Neural cell (in vitro differentiated cells): ENCODE data around the gene ZNF396.

Experiments used
- CTCF ChIP-seq: fragments of 450-650 bp; IDR thresholded peaks from 2 replicates; pipeline ENCODE4 v1.5.1; 2014; ENCODE audit warnings: antibody characterized with exemption, mild to moderate bottlenecking, moderate library complexity; ENCODE audit not compliant: poor library complexity, severe bottlenecking
- EZH2 ChIP-seq: fragments of 200-600, 300-800 bp; shearing (Covaris generic), sonication (generic); IDR thresholded peaks from 2 replicates; pipeline ENCODE4 v1.6.1; 2014; ENCODE audit warnings: antibody characterized with exemption, low read length, borderline replicate concordance, mild to moderate bottlenecking; ENCODE audit not compliant: insufficient read depth, poor library complexity, severe bottlenecking
- POLR2AphosphoS5 ChIP-seq: IDR thresholded peaks from 2 replicates; pipeline ENCODE4 v1.6.1; 2012
- RAD21 ChIP-seq: fragments of 450-650 bp; conservative IDR thresholded peaks from 2 replicates; pipeline ENCODE4 v1.6.1; 2014; ENCODE audit warnings: antibody characterized with exemption, mild to moderate bottlenecking, moderate library complexity
- TAF1 ChIP-seq: IDR thresholded peaks from 2 replicates; pipeline ENCODE4 v1.6.1; 2012; ENCODE audit warnings: low read depth
- TF ChIP-seq, protein P1 (sequence below): IDR thresholded peaks from 2 replicates; pipeline ENCODE4 v1.6.1; 2012; ENCODE audit warnings: borderline replicate concordance

DNA sequence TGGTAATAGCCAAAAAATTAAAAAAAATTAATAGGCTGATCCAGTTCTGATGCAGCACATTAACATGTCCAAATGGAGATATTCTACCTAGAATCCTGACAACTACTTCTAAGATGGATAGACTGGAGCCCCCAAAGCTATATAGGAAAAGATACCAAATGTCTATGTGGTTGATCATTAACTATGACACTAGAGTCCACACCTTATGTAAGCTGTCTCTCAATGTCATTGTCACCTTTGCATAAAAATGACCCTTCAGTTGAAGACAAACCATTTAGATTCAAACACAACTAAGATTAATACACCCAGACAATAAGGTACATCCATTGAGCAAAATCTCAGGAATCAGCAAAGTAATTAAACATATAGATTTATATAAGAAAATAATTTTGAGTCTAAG lies 14.6 kb downstream of the ZNF396 start:
- TF ChIP-seq POLR2AphosphoS5 (no peak), CTCF (no peak), EZH2 (no peak), TAF1 (no peak), RAD21 (no peak)
- TF ChIP-seq, protein P1, sequence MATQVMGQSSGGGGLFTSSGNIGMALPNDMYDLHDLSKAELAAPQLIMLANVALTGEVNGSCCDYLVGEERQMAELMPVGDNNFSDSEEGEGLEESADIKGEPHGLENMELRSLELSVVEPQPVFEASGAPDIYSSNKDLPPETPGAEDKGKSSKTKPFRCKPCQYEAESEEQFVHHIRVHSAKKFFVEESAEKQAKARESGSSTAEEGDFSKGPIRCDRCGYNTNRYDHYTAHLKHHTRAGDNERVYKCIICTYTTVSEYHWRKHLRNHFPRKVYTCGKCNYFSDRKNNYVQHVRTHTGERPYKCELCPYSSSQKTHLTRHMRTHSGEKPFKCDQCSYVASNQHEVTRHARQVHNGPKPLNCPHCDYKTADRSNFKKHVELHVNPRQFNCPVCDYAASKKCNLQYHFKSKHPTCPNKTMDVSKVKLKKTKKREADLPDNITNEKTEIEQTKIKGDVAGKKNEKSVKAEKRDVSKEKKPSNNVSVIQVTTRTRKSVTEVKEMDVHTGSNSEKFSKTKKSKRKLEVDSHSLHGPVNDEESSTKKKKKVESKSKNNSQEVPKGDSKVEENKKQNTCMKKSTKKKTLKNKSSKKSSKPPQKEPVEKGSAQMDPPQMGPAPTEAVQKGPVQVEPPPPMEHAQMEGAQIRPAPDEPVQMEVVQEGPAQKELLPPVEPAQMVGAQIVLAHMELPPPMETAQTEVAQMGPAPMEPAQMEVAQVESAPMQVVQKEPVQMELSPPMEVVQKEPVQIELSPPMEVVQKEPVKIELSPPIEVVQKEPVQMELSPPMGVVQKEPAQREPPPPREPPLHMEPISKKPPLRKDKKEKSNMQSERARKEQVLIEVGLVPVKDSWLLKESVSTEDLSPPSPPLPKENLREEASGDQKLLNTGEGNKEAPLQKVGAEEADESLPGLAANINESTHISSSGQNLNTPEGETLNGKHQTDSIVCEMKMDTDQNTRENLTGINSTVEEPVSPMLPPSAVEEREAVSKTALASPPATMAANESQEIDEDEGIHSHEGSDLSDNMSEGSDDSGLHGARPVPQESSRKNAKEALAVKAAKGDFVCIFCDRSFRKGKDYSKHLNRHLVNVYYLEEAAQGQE = no peak
